ENCODE measurements around the gene MEGF11.

- TF ChIP-seq CTCF (conservative IDR thresholded peaks at IDR 0.05; ENCODE audit: low read length) (no peak), EZH2phosphoT487 (IDR thresholded peaks at IDR 0.05; ENCODE audit: borderline replicate concordance, low read depth, low read length) (no peak)
Observed at GRCh38 chr15:66189291-66189690, 64.3 kb downstream of the MEGF11 start.
